ENCODE data around the gene CABLES1.
"Not testable (repeated sequence)": the region's sequence is repeated elsewhere in the genome, so short reads cannot be mapped to it uniquely, and the experiment has no call there.

The CABLES1 gene

GRCh38 chr18:23091017-23091993, 44.0 kb upstream of the CABLES1 start:
- not testable (repeated sequence) for H4K91ac ChIP-seq (ENCODE audit: low read length); H3K23ac ChIP-seq (ENCODE audit: low read length in 2 of 2); H4K8ac ChIP-seq (ENCODE audit: low read length); H3K79me1 ChIP-seq (replicated peaks; ENCODE audit: low read length, poor library complexity, severe bottlenecking); H3K14ac ChIP-seq (ENCODE audit: low read length in 2 of 2); H2AFZ ChIP-seq (ENCODE audit: low read depth, low read length); H2BK120ac ChIP-seq (ENCODE audit: low read depth, low read length); H3K36me3 ChIP-seq (ENCODE audit: control insufficient read depth in 1 of 2, insufficient read depth in 2 of 2, low read depth in 1 of 2, low read length in 2 of 2); H3K4me3 ChIP-seq (ENCODE audit: insufficient read depth in 1 of 2, low read depth in 1 of 2, low read length in 2 of 2); H3K4ac ChIP-seq (ENCODE audit: low read depth in 1 of 2, low read length in 2 of 2); H2AK5ac ChIP-seq (ENCODE audit: low read length, severe bottlenecking); H3K4me2 ChIP-seq (ENCODE audit: low read length, poor library complexity, severe bottlenecking); H3K9me3 ChIP-seq (ENCODE audit: control insufficient read depth, low read length); H3K9ac ChIP-seq (ENCODE audit: low read length); H2BK12ac ChIP-seq (ENCODE audit: low read length in 2 of 2); H2BK15ac ChIP-seq (ENCODE audit: low read depth, poor library complexity, severe bottlenecking)
- Histone ChIP-seq H3K4me1 (ENCODE audit: control insufficient read depth, insufficient read depth, low read depth, low read length) (peaks cover 13% of the 10 kb centered on the region), H3K27ac (ENCODE audit: low read length, poor library complexity, severe bottlenecking) (peak overlapping the region; percentile 86), H2BK5ac (ENCODE audit: low read depth, low read length, poor library complexity, severe bottlenecking) (peak overlapping the region; percentile 80), H3K18ac (ENCODE audit: low read depth in 1 of 2, low read length in 2 of 2) (peak overlapping the region in 1 of 2 experiments; percentile 21), H3K27me3 (ENCODE audit: control insufficient read depth in 1 of 2, insufficient read depth in 1 of 2, low read length in 2 of 2) (peaks cover 0 to 22% of the 10 kb centered on the region in 2 experiments)
- WGBS, result 56% methylated on average over 5 of the region's 8 CpGs
- peak; percentile 49 for DNase-seq

GRCh38 chr18:23092121-23092520, 43.2 kb upstream of the CABLES1 start:
- peak overlapping the region; percentile 91 for H3K27ac ChIP-seq (ENCODE audit: low read length, poor library complexity, severe bottlenecking)
- peak overlapping the region in 1 of 2 experiments; percentile 41 for H3K14ac ChIP-seq (ENCODE audit: low read length in 2 of 2)
- no peak overlapping the region for H3K4me3 ChIP-seq (ENCODE audit: insufficient read depth in 1 of 2, low read depth in 1 of 2, low read length in 2 of 2)
- H2AFZ ChIP-seq (ENCODE audit: low read depth, low read length), result no peak overlapping the region
- H3K79me1 ChIP-seq (replicated peaks; ENCODE audit: low read length, poor library complexity, severe bottlenecking), result no peaks in the 10 kb centered on the region
- peaks cover 0 to 3% of the 10 kb centered on the region in 2 experiments for H3K36me3 ChIP-seq (ENCODE audit: control insufficient read depth in 1 of 2, insufficient read depth in 2 of 2, low read depth in 1 of 2, low read length in 2 of 2)
- peak overlapping the region; percentile 67 for H2BK15ac ChIP-seq (ENCODE audit: low read depth, poor library complexity, severe bottlenecking)
- peak overlapping the region; percentile 100 for H2AK5ac ChIP-seq (ENCODE audit: low read length, severe bottlenecking)
- H3K4me1 ChIP-seq (ENCODE audit: control insufficient read depth, insufficient read depth, low read depth, low read length), result peaks cover 13% of the 10 kb centered on the region
- H3K18ac ChIP-seq (ENCODE audit: low read depth in 1 of 2, low read length in 2 of 2), result peak overlapping the region in 1 of 2 experiments; percentile 76
- DNase-seq, result no peak
- H4K8ac ChIP-seq (ENCODE audit: low read length), result peak overlapping the region; percentile 36
- H2BK120ac ChIP-seq (ENCODE audit: low read depth, low read length), result peak overlapping the region; percentile 77
- peaks cover 0 to 24% of the 10 kb centered on the region in 2 experiments for H3K27me3 ChIP-seq (ENCODE audit: control insufficient read depth in 1 of 2, insufficient read depth in 1 of 2, low read length in 2 of 2)
- H3K9me3 ChIP-seq (ENCODE audit: control insufficient read depth, low read length), result no peaks in the 10 kb centered on the region
- 95% methylated on average over 9 of the region's 9 CpGs for WGBS
- peak overlapping the region; percentile 94 for H2BK5ac ChIP-seq (ENCODE audit: low read depth, low read length, poor library complexity, severe bottlenecking)
- H3K9ac ChIP-seq (ENCODE audit: low read length), result no peak overlapping the region
- H4K91ac ChIP-seq (ENCODE audit: low read length), result peak overlapping the region; percentile 78
- H2BK12ac ChIP-seq (ENCODE audit: low read length in 2 of 2), result peak overlapping the region; percentile 49 to 99
- H3K4me2 ChIP-seq (ENCODE audit: low read length, poor library complexity, severe bottlenecking), result no peak overlapping the region
- no peak overlapping the region for H3K23ac ChIP-seq (ENCODE audit: low read length in 2 of 2)
- peak overlapping the region in 1 of 2 experiments; percentile 68 for H3K4ac ChIP-seq (ENCODE audit: low read depth in 1 of 2, low read length in 2 of 2)

GRCh38 chr18:23093130-23093529, 42.2 kb upstream of the CABLES1 start:
- not testable (repeated sequence) for H2AFZ ChIP-seq (ENCODE audit: low read depth, low read length); H3K4ac ChIP-seq (ENCODE audit: low read depth in 1 of 2, low read length in 2 of 2); H3K18ac ChIP-seq (ENCODE audit: low read depth in 1 of 2, low read length in 2 of 2); H3K9ac ChIP-seq (ENCODE audit: low read length); H4K8ac ChIP-seq (ENCODE audit: low read length); H3K4me3 ChIP-seq (ENCODE audit: insufficient read depth in 1 of 2, low read depth in 1 of 2, low read length in 2 of 2); H3K9me3 ChIP-seq (ENCODE audit: control insufficient read depth, low read length); H2BK15ac ChIP-seq (ENCODE audit: low read depth, poor library complexity, severe bottlenecking); H2AK5ac ChIP-seq (ENCODE audit: low read length, severe bottlenecking); H3K36me3 ChIP-seq (ENCODE audit: control insufficient read depth in 1 of 2, insufficient read depth in 2 of 2, low read depth in 1 of 2, low read length in 2 of 2); H2BK12ac ChIP-seq (ENCODE audit: low read length in 2 of 2); DNase-seq; H3K4me2 ChIP-seq (ENCODE audit: low read length, poor library complexity, severe bottlenecking); H4K91ac ChIP-seq (ENCODE audit: low read length); H3K23ac ChIP-seq (ENCODE audit: low read length in 2 of 2); H3K79me1 ChIP-seq (replicated peaks; ENCODE audit: low read length, poor library complexity, severe bottlenecking); H3K27ac ChIP-seq (ENCODE audit: low read length, poor library complexity, severe bottlenecking); H2BK120ac ChIP-seq (ENCODE audit: low read depth, low read length); H2BK5ac ChIP-seq (ENCODE audit: low read depth, low read length, poor library complexity, severe bottlenecking); H3K14ac ChIP-seq (ENCODE audit: low read length in 2 of 2)
- Histone ChIP-seq H3K4me1 (ENCODE audit: control insufficient read depth, insufficient read depth, low read depth, low read length) (peaks cover 13% of the 10 kb centered on the region), H3K27me3 (ENCODE audit: control insufficient read depth in 1 of 2, insufficient read depth in 1 of 2, low read length in 2 of 2) (peaks cover 0 to 24% of the 10 kb centered on the region in 2 experiments)
- 91% methylated on average over 10 of the region's 10 CpGs for WGBS

GRCh38 chr18:23093772-23094171, 41.5 kb upstream of the CABLES1 start:
- no peak overlapping the region for H3K9ac ChIP-seq (ENCODE audit: low read length)
- 98% methylated on average over 8 of the region's 9 CpGs for WGBS
- peaks cover 0 to 3% of the 10 kb centered on the region in 2 experiments for H3K36me3 ChIP-seq (ENCODE audit: control insufficient read depth in 1 of 2, insufficient read depth in 2 of 2, low read depth in 1 of 2, low read length in 2 of 2)
- H2BK12ac ChIP-seq (ENCODE audit: low read length in 2 of 2), result no peak overlapping the region
- H4K91ac ChIP-seq (ENCODE audit: low read length), result no peak overlapping the region
- no peak overlapping the region for H2BK15ac ChIP-seq (ENCODE audit: low read depth, poor library complexity, severe bottlenecking)
- H3K79me1 ChIP-seq (replicated peaks; ENCODE audit: low read length, poor library complexity, severe bottlenecking), result no peaks in the 10 kb centered on the region
- no peak overlapping the region for H3K18ac ChIP-seq (ENCODE audit: low read depth in 1 of 2, low read length in 2 of 2)
- H3K4ac ChIP-seq (ENCODE audit: low read depth in 1 of 2, low read length in 2 of 2), result no peak overlapping the region
- H3K14ac ChIP-seq (ENCODE audit: low read length in 2 of 2), result no peak overlapping the region
- H2BK120ac ChIP-seq (ENCODE audit: low read depth, low read length), result no peak overlapping the region
- no peak overlapping the region for H2BK5ac ChIP-seq (ENCODE audit: low read depth, low read length, poor library complexity, severe bottlenecking)
- peaks cover 0 to 24% of the 10 kb centered on the region in 2 experiments for H3K27me3 ChIP-seq (ENCODE audit: control insufficient read depth in 1 of 2, insufficient read depth in 1 of 2, low read length in 2 of 2)
- H3K4me1 ChIP-seq (ENCODE audit: control insufficient read depth, insufficient read depth, low read depth, low read length), result peaks cover 13% of the 10 kb centered on the region
- H4K8ac ChIP-seq (ENCODE audit: low read length), result no peak overlapping the region
- H3K23ac ChIP-seq (ENCODE audit: low read length in 2 of 2), result no peak overlapping the region
- H3K4me2 ChIP-seq (ENCODE audit: low read length, poor library complexity, severe bottlenecking), result no peak overlapping the region
- no peaks in the 10 kb centered on the region for H3K9me3 ChIP-seq (ENCODE audit: control insufficient read depth, low read length)
- no peak overlapping the region for H3K27ac ChIP-seq (ENCODE audit: low read length, poor library complexity, severe bottlenecking)
- DNase-seq, result no peak
- H3K4me3 ChIP-seq (ENCODE audit: insufficient read depth in 1 of 2, low read depth in 1 of 2, low read length in 2 of 2), result no peak overlapping the region
- H2AK5ac ChIP-seq (ENCODE audit: low read length, severe bottlenecking), result no peak overlapping the region
- no peak overlapping the region for H2AFZ ChIP-seq (ENCODE audit: low read depth, low read length)

Data from mesenchymal stem cell (in vitro differentiated cells and primary cell).